ENCODE results near the gene ANKLE1. TPM values are rescaled to one million over a fixed set of nuclear protein-coding genes. Genes with fewer than 3 reads are reported as not detected.

The ANKLE1 gene
- total RNA-seq, 1 donor from 2014 or later = 0.99 TPM

GRCh38 chr19:17332360-17332676 is 50.6 kb downstream of the ANKLE1 start:
- no peak overlapping the region for H3K27ac Mint-ChIP-seq (ENCODE audit: unreplicated experiment)
- H3K4me3 Mint-ChIP-seq (ENCODE audit: unreplicated experiment) = no peak overlapping the region

GRCh38 chr19:17332677-17333581 is 51.2 kb downstream of the ANKLE1 start:
- Mint-ChIP-seq H3K27me3 (ENCODE audit: unreplicated experiment) (no peaks in the 10 kb centered on the region), H3K4me3 (ENCODE audit: unreplicated experiment) (peak overlapping the region; percentile 40), H3K27ac (ENCODE audit: unreplicated experiment) (no peak overlapping the region), H3K4me1 (ENCODE audit: unreplicated experiment) (peaks cover 19% of the 10 kb centered on the region), H3K36me3 (ENCODE audit: unreplicated experiment) (no peaks in the 10 kb centered on the region), H3K9me3 (ENCODE audit: unreplicated experiment) (no peaks in the 10 kb centered on the region)
- TF ChIP-seq CTCF (IDR thresholded peaks at IDR 0.05) = no peak
- DNase-seq (ENCODE audit: extremely low spot score, unreplicated experiment) = no peak

More at GRCh38 chr19:17332360-17332676, 50.6 kb downstream of the ANKLE1 start:
- TF ChIP-seq CTCF (IDR thresholded peaks at IDR 0.05) = no peak
- no peak for DNase-seq (ENCODE audit: extremely low spot score, unreplicated experiment)
- Mint-ChIP-seq H3K4me1 (ENCODE audit: unreplicated experiment) (peaks cover 17% of the 10 kb centered on the region), H3K27me3 (ENCODE audit: unreplicated experiment) (no peaks in the 10 kb centered on the region), H3K9me3 (ENCODE audit: unreplicated experiment) (no peaks in the 10 kb centered on the region), H3K36me3 (ENCODE audit: unreplicated experiment) (no peaks in the 10 kb centered on the region)

- Mint-ChIP-seq H3K9me3 (ENCODE audit: unreplicated experiment) (no peaks in the 10 kb centered on the region), H3K4me1 (ENCODE audit: unreplicated experiment) (peaks cover 23% of the 10 kb centered on the region), H3K36me3 (ENCODE audit: unreplicated experiment) (no peaks in the 10 kb centered on the region), H3K27me3 (ENCODE audit: unreplicated experiment) (no peaks in the 10 kb centered on the region), H3K27ac (ENCODE audit: unreplicated experiment) (peak overlapping the region; percentile 68), H3K4me3 (ENCODE audit: unreplicated experiment) (peak overlapping the region; percentile 86)
- TF ChIP-seq CTCF (IDR thresholded peaks at IDR 0.05) = no peak
- no peak for DNase-seq (ENCODE audit: extremely low spot score, unreplicated experiment)
Observed at GRCh38 chr19:17333611-17334413, 52.1 kb downstream of the ANKLE1 start.

- Mint-ChIP-seq H3K4me1 (ENCODE audit: unreplicated experiment) (peaks cover 23% of the 10 kb centered on the region), H3K9me3 (ENCODE audit: unreplicated experiment) (no peaks in the 10 kb centered on the region), H3K27ac (ENCODE audit: unreplicated experiment) (peak within 1 kb of the TSS; percentile 68), H3K36me3 (ENCODE audit: unreplicated experiment) (no peaks in the 10 kb centered on the region), H3K27me3 (ENCODE audit: unreplicated experiment) (no peaks in the 10 kb centered on the region), H3K4me3 (ENCODE audit: unreplicated experiment) (peak within 1 kb of the TSS; percentile 86)
- peak; percentile 96 for DNase-seq (ENCODE audit: extremely low spot score, unreplicated experiment)
- TF ChIP-seq CTCF (IDR thresholded peaks at IDR 0.05) = no peak
Observed at GRCh38 chr19:17334414-17335409, 53.0 kb downstream of the ANKLE1 start, which contains the start of gene ANO8. ANO8 (minus strand) TSS chr19:17334855; CDS start chr19:17334670, 185 bp downstream.

Data from osteocyte (in vitro differentiated cells).